Adipocyte (in vitro differentiated cells): ENCODE data around the gene QRFP.
A peak's percentile ranks its signal among the peaks of the same experiment; 100 is the strongest.

Source experiments
- DNase-seq: peaks from one replicate; pipeline ENCODE4 v3.0.0-alpha.2; 2015; ENCODE audit warnings: low read depth
- H3K27me3 ChIP-seq: replicated peaks from 2 replicates; pipeline ENCODE4 v1.7.0; 2013; ENCODE audit warnings: mild to moderate bottlenecking, low read length, moderate library complexity; ENCODE audit not compliant: control insufficient read depth, insufficient read depth
- H3K36me3 ChIP-seq: 2 replicates; pipeline ENCODE4 v1.7.0; 2013; ENCODE audit warnings: low read length, mild to moderate bottlenecking, moderate library complexity; ENCODE audit not compliant: control insufficient read depth, insufficient read depth, severe bottlenecking
- H3K4me1 ChIP-seq: 2 replicates; pipeline ENCODE4 v1.7.0; 2013; ENCODE audit warnings: mild to moderate bottlenecking, low read length, moderate library complexity; ENCODE audit not compliant: control insufficient read depth, insufficient read depth
- H3K4me3 ChIP-seq: 2 replicates; pipeline ENCODE4 v1.7.0; 2013; ENCODE audit warnings: mild to moderate bottlenecking, low read length, moderate library complexity
- H3K9ac ChIP-seq: 2 replicates; pipeline ENCODE4 v1.7.0; 2013; ENCODE audit warnings: mild to moderate bottlenecking, low read length, moderate library complexity
- H3K9me3 ChIP-seq: 2 replicates; pipeline ENCODE4 v1.7.0; 2013; ENCODE audit warnings: mild to moderate bottlenecking, low read length, moderate library complexity; ENCODE audit not compliant: control insufficient read depth

QRFP gene

DNA sequence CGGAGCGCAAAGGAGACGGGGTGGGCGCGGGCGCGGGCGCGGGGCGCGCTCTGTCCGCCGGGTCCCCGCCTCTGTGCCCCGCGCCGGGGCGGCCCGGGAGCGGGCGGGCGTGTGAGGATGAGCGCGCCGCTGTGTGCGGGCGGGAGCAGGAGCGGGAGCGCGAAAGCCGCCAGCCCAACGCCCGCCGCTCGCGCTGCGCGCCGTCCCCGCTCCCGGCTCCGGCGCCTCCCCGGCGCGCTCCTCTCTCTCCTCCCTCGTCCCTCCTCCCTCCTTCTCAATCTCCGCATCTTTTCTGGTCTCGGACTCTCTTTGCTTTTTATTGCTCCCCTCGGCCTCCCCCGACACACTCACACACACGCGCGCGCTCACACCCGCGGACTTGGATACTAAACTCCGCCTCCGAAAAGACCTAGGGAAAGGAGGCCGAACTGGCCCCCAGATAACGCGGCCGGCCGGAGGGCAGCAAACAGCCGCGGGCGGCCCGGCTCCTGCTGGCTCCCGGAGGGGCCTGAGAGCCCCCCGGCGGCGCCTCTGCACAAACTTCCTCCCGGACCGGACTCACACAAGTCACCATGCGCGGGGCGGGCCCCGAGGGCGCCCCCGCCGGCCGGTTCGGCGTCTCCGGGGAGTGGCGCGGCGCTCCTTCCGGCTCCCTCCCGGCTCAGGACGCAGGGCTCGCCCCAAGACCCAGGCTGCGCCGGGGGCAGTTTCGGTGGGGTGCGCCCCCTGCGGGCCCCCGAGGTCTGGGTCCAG lies 42.2 kb upstream of the QRFP start, which contains the start of gene FIBCD1:
TSS of gene FIBCD1 (minus strand) at position 596 of the 753 bp plus-strand sequence. CDS start 640 bp downstream, outside the sequence.
- DNase-seq = peak; percentile 63
- Histone ChIP-seq H3K4me3 (peak within 1 kb of the TSS; percentile 78), H3K36me3 (no peaks in the 10 kb centered on the region), H3K9ac (no peak within 1 kb of the TSS), H3K9me3 (no peaks in the 10 kb centered on the region), H3K4me1 (peaks cover 17% of the 10 kb centered on the region), H3K27me3 (peaks cover 17% of the 10 kb centered on the region)

DNA sequence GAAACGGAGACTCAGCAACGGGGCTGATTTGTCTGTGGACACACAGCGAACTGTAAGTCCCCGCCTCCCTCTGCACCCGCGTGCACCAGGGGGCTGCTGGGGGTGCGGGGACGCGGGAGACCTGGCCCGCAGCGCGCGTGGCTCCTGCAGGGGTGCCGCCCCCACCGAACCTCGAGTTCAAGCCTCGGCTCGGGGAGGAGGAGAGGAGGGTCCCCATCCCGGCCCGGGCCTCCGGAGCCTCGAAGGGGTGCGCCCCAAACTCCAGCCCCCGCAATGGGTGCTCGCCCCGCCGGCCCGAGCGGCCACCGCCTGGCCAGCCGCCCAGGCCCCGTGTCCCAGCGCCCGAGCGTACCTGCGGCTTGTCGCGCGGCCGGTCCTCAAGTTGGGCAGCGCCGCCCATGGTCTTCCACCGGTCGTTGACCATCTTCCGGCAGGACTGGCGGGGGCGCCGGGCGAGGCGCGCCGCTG lies 41.6 kb upstream of the QRFP start:
- Histone ChIP-seq H3K27me3 (peaks cover 16% of the 10 kb centered on the region), H3K4me1 (peaks cover 18% of the 10 kb centered on the region), H3K36me3 (no peaks in the 10 kb centered on the region), H3K4me3 (peak overlapping the region; percentile 78), H3K9ac (no peak overlapping the region), H3K9me3 (no peaks in the 10 kb centered on the region)
- DNase-seq = no peak

DNA sequence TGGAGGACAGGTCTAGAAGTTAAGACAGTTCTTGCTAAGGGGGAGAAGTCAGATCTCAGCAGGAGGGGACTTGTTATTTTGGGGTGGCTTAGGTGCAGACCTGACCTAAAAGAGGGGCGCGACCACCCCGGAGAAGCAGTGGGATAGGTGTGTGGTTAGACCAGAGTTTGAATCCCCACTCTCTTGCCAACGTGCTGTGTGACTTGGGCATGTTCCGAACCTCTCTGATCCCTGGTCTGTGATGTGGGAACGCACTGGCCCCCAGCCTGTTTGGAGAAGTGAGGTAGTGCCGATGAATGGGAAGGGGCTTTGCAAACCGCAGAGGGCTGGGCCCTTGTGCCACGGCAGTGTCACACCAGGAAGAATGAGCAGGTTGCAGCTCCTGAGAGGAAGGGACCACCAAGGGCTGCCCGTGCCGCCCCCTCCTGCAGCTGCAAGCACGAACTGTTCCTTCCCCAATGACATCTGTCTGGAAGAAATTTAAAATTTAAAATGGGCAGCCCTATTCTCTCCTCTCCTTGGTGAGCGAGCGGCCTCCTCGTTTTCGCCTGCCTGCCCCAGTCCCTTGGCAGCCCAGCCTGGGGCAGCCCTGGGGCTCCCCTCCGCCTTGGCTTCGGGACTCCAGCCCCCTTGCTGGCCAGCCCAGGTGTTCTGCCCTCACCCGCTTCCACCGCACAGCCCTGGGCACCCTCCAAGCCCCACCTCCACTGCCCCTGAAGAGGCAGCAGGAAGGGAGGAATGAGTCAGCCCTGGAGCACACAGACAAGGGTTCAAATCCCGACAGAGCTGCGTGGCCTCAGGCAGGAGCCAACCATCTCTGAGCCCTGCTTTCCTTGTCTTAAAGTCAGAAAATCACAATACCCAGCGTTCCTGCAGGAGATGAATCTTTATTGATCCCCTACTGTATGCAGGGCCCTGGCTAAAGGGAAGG lies 40.8 kb upstream of the QRFP start:
- Histone ChIP-seq H3K27me3 (peaks cover 11% of the 10 kb centered on the region), H3K4me3 (no peak overlapping the region), H3K4me1 (peaks cover 26% of the 10 kb centered on the region), H3K9me3 (no peaks in the 10 kb centered on the region), H3K9ac (no peak overlapping the region), H3K36me3 (no peaks in the 10 kb centered on the region)
- no peak for DNase-seq

DNA sequence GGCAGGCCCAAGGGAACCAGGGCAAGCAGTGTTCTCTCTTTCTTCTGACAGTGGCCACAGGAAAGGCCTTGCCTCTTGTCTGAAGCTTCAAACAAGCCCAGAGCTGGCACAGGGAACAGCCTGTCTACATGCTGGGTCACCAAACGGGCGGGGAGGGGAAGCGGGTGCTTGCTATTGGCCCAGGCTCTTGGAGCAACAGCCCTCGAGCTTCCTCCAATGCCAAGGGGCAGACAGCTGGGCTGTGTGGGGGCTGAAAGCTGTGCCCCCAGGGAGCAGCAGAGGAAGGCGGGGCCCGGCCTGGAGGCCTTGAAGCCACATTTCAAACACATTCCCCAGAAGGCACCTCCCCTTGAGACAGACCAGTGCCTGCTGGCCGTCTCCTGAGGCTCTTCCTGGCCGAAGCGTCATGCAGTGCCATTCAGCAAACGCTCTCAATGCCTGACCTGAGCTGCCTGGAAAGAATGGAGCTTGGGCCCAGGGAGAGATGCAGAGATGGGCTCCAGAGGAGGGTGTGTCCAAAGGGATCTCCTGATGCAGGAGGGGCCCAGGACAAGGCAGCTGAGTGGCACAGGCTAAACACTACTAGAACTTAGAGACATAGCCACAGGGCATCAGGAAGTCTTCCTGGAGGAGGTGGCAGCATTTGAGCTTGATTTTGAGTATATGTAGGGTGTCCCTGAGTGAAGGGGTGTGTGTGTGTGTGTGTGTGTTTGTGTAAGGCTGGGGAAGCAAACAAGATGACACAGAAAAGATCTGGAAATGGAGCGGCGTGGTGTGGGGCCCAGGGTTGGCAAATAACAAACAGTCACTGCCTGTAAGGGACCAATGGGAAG lies 39.9 kb upstream of the QRFP start:
- no peak overlapping the region for H3K4me3 ChIP-seq
- H3K36me3 ChIP-seq = no peaks in the 10 kb centered on the region
- H3K9me3 ChIP-seq = no peaks in the 10 kb centered on the region
- peak; percentile 66 for DNase-seq
- peaks cover 2% of the 10 kb centered on the region for H3K27me3 ChIP-seq
- peak overlapping the region; percentile 53 for H3K9ac ChIP-seq
- peaks cover 30% of the 10 kb centered on the region for H3K4me1 ChIP-seq

DNA sequence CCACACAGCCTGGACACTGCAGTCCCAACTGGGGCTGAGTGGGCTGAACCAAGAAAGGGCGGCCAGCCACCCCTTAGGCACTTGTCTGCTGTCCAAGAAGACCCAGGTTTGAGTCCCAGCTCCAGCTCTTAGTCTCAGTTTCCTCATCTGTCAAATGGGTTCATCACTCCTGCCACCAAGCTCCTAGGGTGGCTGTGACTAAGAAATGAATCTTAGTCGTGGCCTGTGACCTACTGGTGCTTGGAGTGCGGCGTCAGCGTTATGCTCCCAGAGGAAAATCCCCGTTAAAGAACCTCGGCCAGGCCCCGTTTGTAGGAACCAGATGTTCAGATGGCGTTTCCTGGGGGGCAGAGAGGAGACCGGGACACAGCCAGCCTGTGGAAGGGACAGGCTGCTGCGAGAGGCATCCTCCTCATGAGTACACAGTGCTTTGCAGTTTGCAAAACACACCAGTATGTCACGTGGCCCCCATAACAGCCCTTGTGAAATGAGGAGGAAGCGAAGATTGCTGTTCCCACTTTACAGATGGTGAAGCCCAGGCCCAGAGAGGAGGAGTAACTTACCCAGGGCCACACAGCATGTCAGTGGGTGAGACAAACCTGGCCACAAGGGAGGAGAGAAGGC lies 39.1 kb upstream of the QRFP start:
- H3K9ac ChIP-seq = peak overlapping the region; percentile 53
- DNase-seq = no peak

DNA sequence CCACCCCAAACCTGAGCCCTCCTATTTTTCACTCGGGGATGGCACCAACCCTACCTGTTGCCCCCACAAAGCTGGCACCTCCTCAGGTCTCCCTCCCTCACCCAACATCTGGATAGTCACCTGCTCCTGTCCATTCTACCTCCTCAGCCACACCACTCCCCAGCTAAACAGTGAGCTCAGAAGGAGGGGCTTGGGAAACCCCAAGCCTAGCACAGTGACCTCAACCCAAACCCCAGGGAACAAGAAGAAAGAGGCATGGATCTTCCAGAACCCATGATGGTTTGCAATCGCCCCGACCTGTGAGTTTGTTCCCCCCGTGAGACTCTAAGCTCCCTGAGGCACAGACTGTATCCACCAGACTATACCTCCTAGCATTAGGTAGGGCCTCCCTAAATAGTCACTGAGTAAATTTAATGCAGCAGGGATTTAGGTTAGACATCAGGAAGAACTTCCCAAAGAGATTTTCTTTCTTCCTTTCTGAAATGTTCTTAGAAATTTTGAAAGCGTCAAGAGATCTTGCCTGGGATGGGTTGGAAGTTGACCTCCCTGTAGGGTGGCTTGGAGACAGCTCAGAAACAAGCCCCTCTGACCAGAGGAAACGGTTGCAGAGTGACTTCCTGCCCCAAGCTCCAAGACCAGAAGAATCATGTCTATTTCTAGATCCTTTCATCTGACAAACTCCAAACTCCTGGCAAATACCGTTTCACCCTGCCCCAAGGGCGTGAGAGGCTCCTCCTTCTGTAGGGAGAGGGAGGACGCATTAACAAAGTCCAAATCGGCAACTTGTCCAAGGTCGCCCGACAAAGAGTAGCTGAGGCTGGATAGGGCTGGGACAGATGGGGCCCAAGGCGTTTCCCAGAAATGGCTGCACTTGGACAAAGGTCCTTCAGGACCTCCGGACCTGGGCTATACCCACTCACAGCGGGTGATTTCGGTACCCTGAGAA lies 38.4 kb upstream of the QRFP start:
- Histone ChIP-seq H3K36me3 (no peaks in the 10 kb centered on the region), H3K9me3 (no peaks in the 10 kb centered on the region), H3K4me1 (peaks cover 30% of the 10 kb centered on the region), H3K4me3 (no peak overlapping the region), H3K9ac (no peak overlapping the region), H3K27me3 (no peaks in the 10 kb centered on the region)
- no peak for DNase-seq

More for the DNA sequence above, 39.1 kb upstream of the QRFP start:
- H3K27me3 ChIP-seq = no peaks in the 10 kb centered on the region
- H3K9me3 ChIP-seq = no peaks in the 10 kb centered on the region
- H3K4me3 ChIP-seq = no peak overlapping the region
- H3K4me1 ChIP-seq = peaks cover 30% of the 10 kb centered on the region
- no peaks in the 10 kb centered on the region for H3K36me3 ChIP-seq

DNA sequence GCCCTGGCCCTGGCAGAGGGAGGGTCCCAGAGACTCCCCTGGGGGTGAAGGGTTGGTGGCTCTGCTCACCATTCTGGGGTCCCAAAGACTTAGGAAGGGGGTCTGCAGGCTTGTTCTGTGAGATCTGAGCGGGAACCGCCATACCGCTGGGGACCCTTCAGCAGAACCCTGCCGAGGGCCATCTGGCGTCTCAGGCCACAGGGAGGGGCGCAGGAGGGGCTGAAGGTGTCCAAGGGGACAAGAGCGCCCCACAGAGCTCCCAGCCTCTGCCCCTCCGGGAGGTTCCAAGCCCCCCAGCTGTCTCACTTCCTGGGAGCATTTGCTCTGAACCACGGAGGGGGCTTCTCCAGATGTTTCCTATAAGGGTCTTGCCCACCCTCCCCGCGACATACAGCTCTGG lies 37.6 kb upstream of the QRFP start:
- H3K27me3 ChIP-seq = no peaks in the 10 kb centered on the region
- peaks cover 30% of the 10 kb centered on the region for H3K4me1 ChIP-seq
- DNase-seq = no peak
- H3K4me3 ChIP-seq = no peak overlapping the region
- H3K9me3 ChIP-seq = no peaks in the 10 kb centered on the region
- H3K36me3 ChIP-seq = no peaks in the 10 kb centered on the region
- no peak overlapping the region for H3K9ac ChIP-seq

DNA sequence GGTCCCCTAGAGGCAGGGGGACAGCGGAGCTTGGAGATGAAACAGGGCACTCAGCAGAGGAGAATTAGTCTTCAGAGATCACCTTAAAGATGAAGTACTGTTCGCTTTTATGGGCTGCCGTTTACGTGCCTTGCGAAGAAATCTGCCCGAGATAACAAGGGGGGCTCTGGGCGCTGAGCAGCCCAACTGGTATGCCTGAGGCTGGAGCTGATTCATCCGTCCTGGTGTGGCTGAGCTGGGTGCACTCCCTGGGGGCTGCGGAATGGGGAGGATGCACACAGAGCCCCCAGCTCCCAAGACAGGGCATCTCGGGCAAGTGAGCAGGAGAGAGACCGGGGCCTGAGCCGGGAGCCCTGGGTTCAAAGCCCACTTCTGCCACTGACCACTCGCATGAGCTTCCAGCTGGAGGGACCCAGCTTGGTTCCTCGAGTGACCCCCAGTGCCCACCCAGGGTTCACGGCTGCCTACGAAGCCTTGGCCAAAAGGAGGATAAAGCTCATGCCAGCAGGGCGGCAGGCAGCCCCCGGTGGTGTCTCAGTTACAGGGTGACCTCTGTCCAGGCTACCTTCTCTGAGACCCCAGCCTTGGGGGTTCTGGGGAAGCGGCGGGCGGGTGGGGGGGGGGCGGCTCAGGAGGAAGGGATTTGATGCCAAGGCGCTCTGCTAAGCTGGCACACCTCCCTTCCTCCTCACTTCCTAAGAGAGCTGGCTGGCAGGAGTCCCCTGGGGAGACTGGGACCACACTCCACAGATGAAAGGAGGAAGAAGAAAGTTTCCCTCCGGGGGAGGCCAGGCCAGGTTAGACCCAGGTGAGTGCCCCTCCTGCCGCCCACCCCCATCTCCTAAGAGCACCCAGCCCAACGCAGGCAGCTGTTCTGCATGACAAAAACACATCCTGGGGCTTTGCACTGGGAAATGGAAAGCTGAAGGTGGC lies 36.8 kb upstream of the QRFP start:
- Histone ChIP-seq H3K9me3 (no peaks in the 10 kb centered on the region), H3K27me3 (no peaks in the 10 kb centered on the region), H3K4me1 (peaks cover 30% of the 10 kb centered on the region), H3K4me3 (no peak overlapping the region), H3K9ac (no peak overlapping the region), H3K36me3 (no peaks in the 10 kb centered on the region)
- DNase-seq = peak; percentile 46
